Fibroblast of the aortic adventitia (primary cell): ENCODE measurements around the gene SEC61A2. TPM values are rescaled to one million over a fixed set of nuclear protein-coding genes. Genes with fewer than 3 reads are reported as not detected.
A peak's percentile ranks its signal among the peaks of the same experiment; 100 is the strongest.

Source experiments
- DNase-seq: peaks from one replicate; pipeline ENCODE4 v3.0.0-alpha.2; 2010; ENCODE audit warnings: low read depth
- H3K4me3 ChIP-seq: 2 replicates; pipeline ENCODE4 v1.5.1; 2011; ENCODE audit warnings: low read depth, mild to moderate bottlenecking, control low read depth, low read length, moderate library complexity
- total RNA-seq: library from RNA; depleted of rRNA; stranded (reverse); fragments of >200 nt; gene quantifications from 2 replicates; pipeline ENCODE4 v1.2.3, GENCODE V29; 2012; ENCODE audit warnings: low replicate concordance
- TF ChIP-seq, protein P1 (sequence below): IDR thresholded peaks from 2 replicates; pipeline ENCODE4 v1.5.1; 2011; ENCODE audit warnings: mild to moderate bottlenecking, low read length, control low read depth, inconsistent platforms; ENCODE audit not compliant: insufficient read depth

The SEC61A2 gene
- total RNA-seq, 1 donor: 8.9 TPM

GRCh38 chr10:12195281-12195602 is 65.8 kb downstream of the SEC61A2 start:
- no peak for DNase-seq
- peak overlapping the region; percentile 99 for H3K4me3 ChIP-seq
- TF ChIP-seq, protein P1, sequence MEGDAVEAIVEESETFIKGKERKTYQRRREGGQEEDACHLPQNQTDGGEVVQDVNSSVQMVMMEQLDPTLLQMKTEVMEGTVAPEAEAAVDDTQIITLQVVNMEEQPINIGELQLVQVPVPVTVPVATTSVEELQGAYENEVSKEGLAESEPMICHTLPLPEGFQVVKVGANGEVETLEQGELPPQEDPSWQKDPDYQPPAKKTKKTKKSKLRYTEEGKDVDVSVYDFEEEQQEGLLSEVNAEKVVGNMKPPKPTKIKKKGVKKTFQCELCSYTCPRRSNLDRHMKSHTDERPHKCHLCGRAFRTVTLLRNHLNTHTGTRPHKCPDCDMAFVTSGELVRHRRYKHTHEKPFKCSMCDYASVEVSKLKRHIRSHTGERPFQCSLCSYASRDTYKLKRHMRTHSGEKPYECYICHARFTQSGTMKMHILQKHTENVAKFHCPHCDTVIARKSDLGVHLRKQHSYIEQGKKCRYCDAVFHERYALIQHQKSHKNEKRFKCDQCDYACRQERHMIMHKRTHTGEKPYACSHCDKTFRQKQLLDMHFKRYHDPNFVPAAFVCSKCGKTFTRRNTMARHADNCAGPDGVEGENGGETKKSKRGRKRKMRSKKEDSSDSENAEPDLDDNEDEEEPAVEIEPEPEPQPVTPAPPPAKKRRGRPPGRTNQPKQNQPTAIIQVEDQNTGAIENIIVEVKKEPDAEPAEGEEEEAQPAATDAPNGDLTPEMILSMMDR: no peak

DNA sequence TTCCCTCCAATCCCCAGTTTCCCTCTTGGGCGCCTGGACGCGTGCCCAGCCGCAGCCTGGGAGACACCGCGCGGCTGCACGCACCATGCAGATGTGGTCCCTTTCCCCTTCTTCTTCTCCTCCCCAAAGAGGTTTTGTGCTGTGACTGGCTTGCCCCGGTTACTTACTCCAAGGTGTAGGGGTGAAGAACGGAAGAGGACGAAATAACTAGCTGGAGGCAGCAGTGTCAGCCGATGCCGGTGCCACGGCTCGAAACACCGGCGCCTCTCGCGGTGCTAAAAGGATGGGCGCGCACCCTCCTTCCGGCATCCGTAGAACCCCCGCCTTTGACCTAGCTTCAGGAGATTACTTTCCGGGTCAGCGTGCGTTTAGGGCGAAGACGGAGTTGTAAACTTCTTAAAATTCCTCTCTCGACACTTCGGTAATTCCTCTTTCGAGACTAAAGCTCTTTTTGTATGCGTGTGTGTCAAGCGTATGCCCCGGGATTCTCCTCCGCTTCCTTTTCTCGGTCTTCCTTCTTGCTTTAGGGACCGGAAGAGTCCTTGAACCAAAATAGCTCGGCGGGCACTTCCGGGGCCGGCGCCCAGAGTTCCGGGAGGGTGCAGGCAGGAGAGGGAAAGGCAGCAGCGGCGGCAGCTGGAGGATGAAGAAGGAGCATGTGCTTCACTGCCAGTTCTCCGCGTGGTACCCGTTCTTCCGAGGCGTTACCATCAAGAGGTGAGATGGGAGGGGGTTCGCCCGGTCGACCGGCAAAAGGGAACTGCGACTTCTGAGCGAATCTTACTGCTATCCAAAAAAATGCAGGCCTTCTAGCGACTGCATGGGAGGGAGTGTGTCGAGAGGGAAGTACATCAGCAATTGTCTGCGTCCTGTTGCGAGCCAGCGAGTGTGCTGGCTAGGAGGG is 66.4 kb downstream of the SEC61A2 start, which contains the start of the genes CDC123 and NUDT5:
CDC123 (plus strand) TSS at position 586 of the 904 bp plus-strand sequence; CDS start at position 644, 58 bp downstream.
NUDT5 (minus strand) TSS at position 289 of the 904 bp plus-strand sequence. CDS start 9,600 bp downstream, outside the sequence.
- peak; percentile 92 for DNase-seq
- TF ChIP-seq, protein P1: no peak
- peak within 1 kb of the TSS; percentile 99 for H3K4me3 ChIP-seq

DNA sequence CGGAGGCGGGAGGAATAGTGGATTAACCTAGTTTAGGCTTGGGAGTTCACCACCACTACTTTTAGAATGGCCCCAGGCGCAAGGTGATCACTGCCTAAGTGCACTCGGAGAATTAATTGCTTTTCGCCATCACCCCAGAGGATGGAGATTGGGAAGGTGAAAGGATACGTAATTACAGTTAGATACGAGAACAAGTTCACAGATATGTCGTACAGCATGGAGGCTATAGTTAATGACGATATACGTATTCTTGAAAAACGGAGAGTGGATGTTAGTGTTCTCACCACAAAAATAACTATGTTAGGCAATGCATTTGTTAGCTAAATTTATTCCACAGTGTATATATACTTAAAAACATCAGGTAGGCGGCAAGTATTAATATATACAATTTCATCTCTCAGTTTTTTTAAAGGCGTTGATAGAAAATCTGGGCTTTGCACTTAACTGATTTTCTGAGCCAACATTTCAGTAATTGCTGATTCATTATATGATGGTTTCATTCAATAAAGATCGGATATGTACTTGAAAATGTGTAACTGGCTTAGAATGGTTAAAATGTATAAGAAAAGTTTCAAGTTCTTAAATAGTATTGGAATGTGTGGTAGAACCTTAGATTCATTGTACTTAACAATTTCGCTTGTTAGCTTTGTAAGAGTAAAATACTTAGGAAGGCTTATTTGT is 67.2 kb downstream of the SEC61A2 start:
- peak overlapping the region; percentile 99 for H3K4me3 ChIP-seq
- DNase-seq: no peak
- TF ChIP-seq, protein P1: no peak

DNA sequence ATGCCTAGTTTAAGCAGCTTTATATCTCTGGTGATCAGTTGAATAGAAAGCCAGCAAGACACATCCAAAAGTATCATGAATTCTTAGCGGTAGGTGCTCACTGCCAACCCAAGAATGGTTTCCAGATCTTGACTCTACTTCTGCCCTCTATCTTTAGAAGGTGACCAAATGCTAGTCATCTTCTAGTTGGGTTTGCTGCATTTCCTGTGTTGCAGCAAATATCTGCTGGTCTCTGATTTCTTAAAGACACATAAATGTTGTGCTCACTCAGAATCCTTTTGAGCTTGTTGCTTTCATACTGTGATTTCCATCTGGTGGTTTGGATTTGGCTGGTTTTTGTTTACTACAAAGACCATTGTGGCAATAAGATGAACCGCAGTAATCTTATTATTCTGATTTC is 68.7 kb downstream of the SEC61A2 start:
- TF ChIP-seq, protein P1: no peak
- no peak overlapping the region for H3K4me3 ChIP-seq
- DNase-seq: no peak

- no peak for DNase-seq
- H3K4me3 ChIP-seq: no peak overlapping the region
- TF ChIP-seq, protein P1: no peak
Observed at GRCh38 chr10:12200850-12201249, 71.4 kb downstream of the SEC61A2 start.

GRCh38 chr10:12201543-12201942 is 72.1 kb downstream of the SEC61A2 start:
- TF ChIP-seq, protein P1: no peak
- H3K4me3 ChIP-seq: no peak overlapping the region
- no peak for DNase-seq
